Prostate gland (tissue), 2 donors: Measurements from ENCODE around the gene DUSP28.

Experiments used
- CTCF ChIP-seq, 4 experiments: fragments of 200-600 bp in 2 of 4; fragments of 450-650 bp in 2 of 4; sonication (generic) in 2 of 4; IDR thresholded peaks; 1 replicate in 3 of 4; 2 replicates in 1 of 4; pipeline ENCODE4 v1.5.1; 2016 to 2019; ENCODE audit warnings: antibody characterized with exemption in 4 of 4, mild to moderate bottlenecking in 2 of 4, moderate library complexity in 2 of 4
- POLR2A ChIP-seq: fragments of 450-650 bp; IDR thresholded peaks from one replicate; pipeline ENCODE4 v1.6.1; 2016; ENCODE audit warnings: antibody characterized with exemption, mild to moderate bottlenecking
- POLR2AphosphoS5 ChIP-seq: sonication (generic); formaldehyde crosslinking; IDR thresholded peaks from one replicate; pipeline ENCODE4 v1.6.1; 2017; ENCODE audit warnings: antibody characterized with exemption

DNA sequence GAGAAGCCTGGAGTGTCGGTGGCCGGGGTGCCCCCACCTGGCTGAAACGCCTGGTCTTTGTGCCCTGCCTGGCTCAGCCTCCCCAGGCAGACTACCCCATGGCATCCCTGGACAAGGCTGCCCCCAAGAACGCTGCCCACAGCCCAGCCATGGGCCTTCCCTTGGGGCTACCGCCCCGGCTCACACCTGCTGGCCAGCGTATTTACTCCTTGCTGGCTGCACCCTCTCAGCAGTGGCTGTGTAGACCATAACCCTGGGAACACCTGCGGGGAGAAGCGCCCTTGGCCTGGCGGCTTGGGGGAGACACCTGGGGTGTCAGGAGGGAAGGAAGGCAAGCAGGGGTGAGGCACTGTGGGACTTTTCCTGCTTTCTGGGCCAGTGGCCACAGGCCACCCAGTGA, 43.7 kb downstream of the DUSP28 start:
- no peak for TF ChIP-seq CTCF (IDR thresholded peaks at IDR 0.05)
- no peak for TF ChIP-seq POLR2A
- no peak for TF ChIP-seq POLR2AphosphoS5
